Measurements from ENCODE around the gene ERBB4.

DNA sequence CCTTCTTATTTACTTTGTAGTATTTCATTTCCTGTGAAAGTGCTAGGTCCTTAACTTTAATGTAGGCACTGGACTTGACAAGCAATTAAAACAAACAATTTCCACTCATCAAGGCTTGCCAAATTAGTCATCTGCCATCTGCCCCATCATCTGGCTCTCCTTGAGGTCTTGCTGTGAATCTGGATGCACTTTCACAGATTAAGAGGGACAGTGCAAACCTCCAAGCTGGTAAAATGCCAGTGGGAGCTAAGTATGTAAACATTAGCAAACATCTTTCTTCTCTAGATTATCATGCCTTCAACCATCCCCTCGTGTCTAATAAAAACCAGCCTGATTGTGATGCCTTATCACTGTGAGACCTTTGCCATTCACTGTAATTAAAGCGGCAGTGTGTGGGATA, 402.9 kb downstream of the ERBB4 start:
- TF ChIP-seq ISL1 (CRISPR knock-in tag; IDR thresholded peaks at IDR 0.05) (no peak), ZNF8 (CRISPR knock-in tag; IDR thresholded peaks at IDR 0.05) (no peak), SNAI2 (CRISPR knock-in tag; IDR thresholded peaks at IDR 0.05) (no peak), ZC3H10 (CRISPR knock-in tag; IDR thresholded peaks at IDR 0.05) (no peak), ZFP3 (CRISPR knock-in tag; IDR thresholded peaks at IDR 0.05) (no peak), BACH2 (CRISPR knock-in tag; IDR thresholded peaks at IDR 0.05; ENCODE audit: borderline replicate concordance) (no peak), RARB (CRISPR knock-in tag; IDR thresholded peaks at IDR 0.05) (no peak)
- TF ChIP-seq, protein P1, sequence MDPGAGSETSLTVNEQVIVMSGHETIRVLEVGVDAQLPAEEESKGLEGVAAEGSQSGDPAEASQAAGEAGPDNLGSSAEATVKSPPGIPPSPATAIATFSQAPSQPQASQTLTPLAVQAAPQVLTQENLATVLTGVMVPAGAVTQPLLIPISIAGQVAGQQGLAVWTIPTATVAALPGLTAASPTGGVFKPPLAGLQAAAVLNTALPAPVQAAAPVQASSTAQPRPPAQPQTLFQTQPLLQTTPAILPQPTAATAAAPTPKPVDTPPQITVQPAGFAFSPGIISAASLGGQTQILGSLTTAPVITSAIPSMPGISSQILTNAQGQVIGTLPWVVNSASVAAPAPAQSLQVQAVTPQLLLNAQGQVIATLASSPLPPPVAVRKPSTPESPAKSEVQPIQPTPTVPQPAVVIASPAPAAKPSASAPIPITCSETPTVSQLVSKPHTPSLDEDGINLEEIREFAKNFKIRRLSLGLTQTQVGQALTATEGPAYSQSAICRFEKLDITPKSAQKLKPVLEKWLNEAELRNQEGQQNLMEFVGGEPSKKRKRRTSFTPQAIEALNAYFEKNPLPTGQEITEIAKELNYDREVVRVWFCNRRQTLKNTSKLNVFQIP (CRISPR knock-in tag; IDR thresholded peaks at IDR 0.05; ENCODE audit: borderline replicate concordance, low read depth): no peak
- TF ChIP-seq, protein P2, sequence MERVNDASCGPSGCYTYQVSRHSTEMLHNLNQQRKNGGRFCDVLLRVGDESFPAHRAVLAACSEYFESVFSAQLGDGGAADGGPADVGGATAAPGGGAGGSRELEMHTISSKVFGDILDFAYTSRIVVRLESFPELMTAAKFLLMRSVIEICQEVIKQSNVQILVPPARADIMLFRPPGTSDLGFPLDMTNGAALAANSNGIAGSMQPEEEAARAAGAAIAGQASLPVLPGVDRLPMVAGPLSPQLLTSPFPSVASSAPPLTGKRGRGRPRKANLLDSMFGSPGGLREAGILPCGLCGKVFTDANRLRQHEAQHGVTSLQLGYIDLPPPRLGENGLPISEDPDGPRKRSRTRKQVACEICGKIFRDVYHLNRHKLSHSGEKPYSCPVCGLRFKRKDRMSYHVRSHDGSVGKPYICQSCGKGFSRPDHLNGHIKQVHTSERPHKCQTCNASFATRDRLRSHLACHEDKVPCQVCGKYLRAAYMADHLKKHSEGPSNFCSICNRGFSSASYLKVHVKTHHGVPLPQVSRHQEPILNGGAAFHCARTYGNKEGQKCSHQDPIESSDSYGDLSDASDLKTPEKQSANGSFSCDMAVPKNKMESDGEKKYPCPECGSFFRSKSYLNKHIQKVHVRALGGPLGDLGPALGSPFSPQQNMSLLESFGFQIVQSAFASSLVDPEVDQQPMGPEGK (CRISPR knock-in tag; IDR thresholded peaks at IDR 0.05; ENCODE audit: borderline replicate concordance): no peak
- TF ChIP-seq, protein P3, sequence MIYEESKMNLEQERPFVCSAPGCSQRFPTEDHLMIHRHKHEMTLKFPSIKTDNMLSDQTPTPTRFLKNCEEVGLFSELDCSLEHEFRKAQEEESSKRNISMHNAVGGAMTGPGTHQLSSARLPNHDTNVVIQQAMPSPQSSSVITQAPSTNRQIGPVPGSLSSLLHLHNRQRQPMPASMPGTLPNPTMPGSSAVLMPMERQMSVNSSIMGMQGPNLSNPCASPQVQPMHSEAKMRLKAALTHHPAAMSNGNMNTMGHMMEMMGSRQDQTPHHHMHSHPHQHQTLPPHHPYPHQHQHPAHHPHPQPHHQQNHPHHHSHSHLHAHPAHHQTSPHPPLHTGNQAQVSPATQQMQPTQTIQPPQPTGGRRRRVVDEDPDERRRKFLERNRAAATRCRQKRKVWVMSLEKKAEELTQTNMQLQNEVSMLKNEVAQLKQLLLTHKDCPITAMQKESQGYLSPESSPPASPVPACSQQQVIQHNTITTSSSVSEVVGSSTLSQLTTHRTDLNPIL (CRISPR knock-in tag; IDR thresholded peaks at IDR 0.05; ENCODE audit: low read depth): no peak

Measured in SK-N-SH treated with all-trans-retinoic acid at 6 μM for 48 hours (cell line).